Measurements from ENCODE around the gene GLRA3.
"Not testable (repeated sequence)": the region's sequence is repeated elsewhere in the genome, so short reads cannot be mapped to it uniquely, and the experiment has no call there.

The GLRA3 gene

GRCh38 chr4:174810834-174811233, 18.2 kb downstream of the GLRA3 start:
- DNase-seq (ENCODE audit: low spot score), result no peak

DNA sequence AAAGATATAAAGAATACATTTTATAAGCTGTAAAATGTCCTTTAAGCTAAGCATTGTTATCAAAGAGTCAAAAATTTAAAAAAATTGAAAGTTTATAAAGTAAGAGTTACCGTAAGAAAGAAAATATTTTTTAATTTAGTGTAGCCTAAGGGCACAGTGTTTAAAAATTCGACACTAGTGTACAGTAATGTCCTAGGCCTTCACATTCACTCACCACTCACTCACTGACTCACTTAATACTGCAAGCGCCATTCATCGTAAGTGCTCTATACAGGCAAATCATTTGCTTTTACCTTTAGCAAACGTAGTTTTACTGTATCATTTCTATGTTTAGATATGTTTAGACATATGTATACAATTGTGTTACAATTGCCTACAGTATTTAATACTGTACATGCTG, 20.2 kb downstream of the GLRA3 start:
- DNase-seq (ENCODE audit: low spot score), result no peak

- DNase-seq (ENCODE audit: low spot score), result no peak
Observed at GRCh38 chr4:174808119-174808518, 20.9 kb downstream of the GLRA3 start.

DNA sequence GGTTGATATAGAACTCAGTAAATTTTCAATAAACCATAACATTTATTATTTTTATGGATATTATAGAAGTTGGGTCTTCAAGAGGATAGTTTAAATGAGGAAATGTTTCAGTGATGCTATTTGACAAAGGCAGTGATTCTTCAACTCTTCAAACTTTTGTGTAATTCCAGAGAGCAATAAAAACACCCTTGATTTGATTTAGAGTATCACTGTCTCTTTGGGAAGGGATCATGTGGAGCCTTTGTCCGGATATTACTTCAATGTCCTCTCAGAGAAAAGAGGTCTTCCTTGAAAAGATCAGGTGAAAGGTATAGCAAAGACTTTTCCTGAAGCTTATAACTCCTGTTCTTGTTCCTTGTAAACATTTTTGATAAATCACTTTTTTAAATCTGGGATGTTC, 23.3 kb downstream of the GLRA3 start:
- no peak for DNase-seq (ENCODE audit: low spot score)

GRCh38 chr4:174794543-174795094, 34.4 kb downstream of the GLRA3 start:
- DNase-seq (ENCODE audit: low spot score), result no peak

GRCh38 chr4:174789657-174790056, 39.4 kb downstream of the GLRA3 start:
- no peak for DNase-seq (ENCODE audit: low spot score)

DNA sequence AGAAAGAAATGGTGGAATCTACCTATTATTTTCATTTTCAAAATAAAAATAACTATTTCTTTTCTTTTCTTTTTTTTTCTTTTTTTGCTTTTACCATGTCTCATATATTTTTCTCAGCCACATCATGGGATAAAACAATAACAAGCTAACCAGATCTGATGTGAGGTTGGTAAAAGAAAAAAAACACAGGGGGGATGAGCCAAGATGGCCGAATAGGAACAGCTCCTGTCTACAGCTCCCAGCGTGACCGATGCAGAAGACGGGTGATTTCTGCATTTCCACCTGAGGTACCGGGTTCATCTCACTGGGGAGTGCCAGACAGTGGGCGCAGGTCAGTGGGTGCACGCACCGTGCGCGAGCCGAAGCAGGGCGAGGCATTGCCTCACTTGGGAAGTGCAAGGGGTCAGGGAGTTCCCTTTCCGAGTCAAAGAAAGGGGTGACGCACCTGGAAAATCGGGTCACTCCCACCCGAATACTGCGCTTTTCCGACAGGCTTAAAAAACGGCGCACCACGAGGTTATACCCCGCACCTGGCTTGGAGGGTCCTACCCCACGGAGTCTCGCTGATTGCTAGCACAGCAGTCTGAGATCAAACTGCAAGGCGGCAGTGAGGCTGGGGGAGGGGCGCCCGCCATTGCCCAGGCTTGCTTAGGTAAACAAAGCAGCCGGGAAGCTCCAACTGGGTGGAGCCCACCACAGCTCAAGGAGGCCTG, 50.6 kb downstream of the GLRA3 start:
- DNase-seq (ENCODE audit: low spot score), result not testable (repeated sequence)

DNA sequence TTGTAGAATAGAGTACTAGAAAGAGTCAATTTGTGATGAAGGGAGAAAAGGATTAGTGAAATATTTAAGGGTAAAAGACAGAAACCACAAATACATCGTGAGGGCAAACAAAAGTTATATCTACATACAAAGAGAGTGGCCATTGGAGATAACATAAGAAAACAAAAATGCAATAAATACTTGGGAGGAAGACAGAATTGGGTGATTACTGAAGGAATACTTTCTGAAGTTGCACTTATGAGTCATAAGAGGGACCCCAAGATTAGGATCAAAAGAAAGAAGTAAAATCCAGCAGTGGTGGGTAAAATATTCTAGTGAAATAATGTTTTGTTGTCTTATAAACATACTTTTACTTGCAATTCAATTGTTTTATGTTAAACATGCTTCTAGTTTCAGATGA, 53.7 kb downstream of the GLRA3 start:
- DNase-seq (ENCODE audit: low spot score), result no peak

DNA sequence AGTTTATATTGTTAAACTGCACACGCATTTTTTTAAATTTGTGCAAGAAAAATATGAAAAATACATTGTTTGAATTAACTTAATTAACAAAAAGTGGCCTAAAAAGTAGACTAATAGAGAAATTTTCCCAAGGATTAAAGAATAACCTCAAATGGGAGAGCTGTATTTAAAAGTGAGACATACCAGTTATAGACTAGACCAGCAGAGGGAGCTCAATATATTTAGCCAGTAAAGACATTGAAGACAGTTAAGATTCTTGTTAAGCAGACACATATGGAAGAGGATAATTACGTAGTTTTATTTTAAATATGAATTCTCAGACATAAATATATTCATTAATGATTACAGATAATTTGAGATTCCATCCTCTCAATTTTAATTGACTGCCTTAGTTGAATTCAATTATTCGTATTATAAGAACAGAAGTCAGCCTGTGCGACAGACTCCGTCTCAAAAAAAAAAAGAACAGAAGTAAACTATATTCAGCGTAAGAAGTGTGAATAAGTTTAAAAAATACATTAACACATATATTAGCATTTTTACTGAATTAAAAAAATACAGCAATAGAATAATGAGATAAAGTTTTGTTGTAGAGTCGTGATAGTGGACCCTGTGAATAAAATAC, 64.8 kb downstream of the GLRA3 start:
- peak; percentile 38 for DNase-seq (ENCODE audit: low spot score)

DNA sequence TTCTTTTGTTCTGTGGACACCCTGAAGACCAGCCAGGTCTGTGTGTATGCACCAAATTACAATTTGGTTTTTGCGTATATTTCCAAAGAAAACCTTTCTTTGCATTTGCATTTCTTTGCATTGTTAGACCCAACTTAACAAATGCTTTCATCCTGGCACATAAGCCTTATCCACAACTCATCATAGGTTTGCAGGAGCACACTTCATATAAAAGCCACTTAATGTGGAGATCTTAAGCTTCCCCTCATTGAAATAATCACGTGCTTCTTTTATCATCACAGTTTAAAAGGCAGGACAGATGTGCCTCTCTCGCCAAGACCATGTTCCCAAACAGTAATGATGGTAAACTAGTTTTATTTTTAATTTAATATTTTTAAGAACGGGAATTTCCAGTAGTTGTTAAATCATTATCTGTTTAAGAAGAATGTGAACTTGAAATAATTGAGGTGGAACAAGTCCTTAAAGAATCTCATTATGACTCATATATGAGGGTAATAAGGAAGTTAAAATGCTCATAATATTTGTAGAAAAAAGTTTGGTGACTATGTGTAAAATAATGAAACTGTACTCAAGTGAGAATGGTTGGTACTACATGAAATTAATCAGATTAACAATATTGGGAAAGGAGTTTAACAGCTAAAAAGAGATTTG, 65.5 kb downstream of the GLRA3 start:
- DNase-seq (ENCODE audit: low spot score), result no peak

DNA sequence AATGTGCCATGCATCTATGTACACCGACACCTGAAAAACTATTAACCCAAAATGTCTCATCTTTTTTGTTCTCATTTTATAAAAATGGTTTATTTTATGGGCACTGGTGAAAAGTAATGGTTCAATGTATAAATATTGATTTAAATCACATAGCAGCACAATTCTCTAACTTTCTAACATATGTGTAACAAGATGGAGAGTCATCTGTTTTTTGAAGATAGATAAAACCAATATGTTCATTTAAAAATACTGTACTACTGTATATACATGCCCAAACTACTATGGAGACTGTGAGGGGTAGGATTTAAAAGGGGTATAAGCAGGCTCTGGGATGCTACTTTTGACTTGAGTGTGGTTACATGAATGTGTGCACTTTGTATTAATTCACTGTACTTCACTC, 67.6 kb downstream of the GLRA3 start:
- no peak for DNase-seq (ENCODE audit: low spot score)

- no peak for DNase-seq (ENCODE audit: low spot score)
Observed at GRCh38 chr4:174757736-174758135, 71.3 kb downstream of the GLRA3 start.

GRCh38 chr4:174753021-174753420, 76.0 kb downstream of the GLRA3 start:
- no peak for DNase-seq (ENCODE audit: low spot score)

- DNase-seq (ENCODE audit: low spot score), result no peak
Observed at GRCh38 chr4:174752026-174752425, 77.0 kb downstream of the GLRA3 start.

GRCh38 chr4:174749091-174749490, 80.0 kb downstream of the GLRA3 start:
- DNase-seq (ENCODE audit: low spot score), result no peak

GRCh38 chr4:174746710-174747109, 82.3 kb downstream of the GLRA3 start:
- DNase-seq (ENCODE audit: low spot score), result no peak

DNA sequence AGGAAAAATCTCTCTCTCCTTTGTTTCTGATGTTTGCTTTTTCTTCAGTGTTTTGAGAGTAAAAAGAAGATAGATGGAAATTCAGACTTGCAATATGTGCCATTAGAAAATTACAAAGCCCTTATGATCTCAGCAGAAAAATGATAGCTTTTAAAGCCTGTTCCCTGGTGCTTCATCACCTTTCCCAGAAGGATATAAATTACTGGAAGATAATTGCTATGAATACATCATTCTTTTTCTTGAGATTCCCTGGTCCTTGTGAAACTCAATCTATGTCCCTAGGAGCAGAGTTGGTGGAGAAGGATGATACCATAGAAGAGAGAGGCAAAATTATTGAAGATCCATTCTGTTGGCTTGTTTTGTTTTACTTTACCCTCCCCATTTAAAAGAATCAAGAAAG, 86.5 kb downstream of the GLRA3 start:
- no peak for DNase-seq (ENCODE audit: low spot score)

DNA sequence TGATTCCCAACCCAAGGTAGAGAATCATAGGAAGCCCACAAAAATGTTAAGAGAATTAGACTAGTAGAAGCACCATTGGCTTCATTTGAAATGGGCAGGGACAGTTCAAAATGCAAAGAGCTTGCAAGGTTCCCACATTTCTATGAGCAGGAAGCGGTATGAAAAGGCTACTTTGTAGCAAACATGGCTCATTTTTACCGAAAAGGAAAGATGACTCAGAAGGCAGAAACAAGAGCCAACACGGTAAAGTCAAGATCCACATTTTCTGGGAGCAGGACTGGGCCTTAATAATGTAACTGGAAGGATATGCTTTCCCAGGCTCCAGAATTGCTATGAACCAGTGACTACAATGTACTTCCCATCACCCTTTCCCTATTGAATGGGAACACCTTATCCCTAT, 89.5 kb downstream of the GLRA3 start:
- no peak for DNase-seq (ENCODE audit: low spot score)

DNA sequence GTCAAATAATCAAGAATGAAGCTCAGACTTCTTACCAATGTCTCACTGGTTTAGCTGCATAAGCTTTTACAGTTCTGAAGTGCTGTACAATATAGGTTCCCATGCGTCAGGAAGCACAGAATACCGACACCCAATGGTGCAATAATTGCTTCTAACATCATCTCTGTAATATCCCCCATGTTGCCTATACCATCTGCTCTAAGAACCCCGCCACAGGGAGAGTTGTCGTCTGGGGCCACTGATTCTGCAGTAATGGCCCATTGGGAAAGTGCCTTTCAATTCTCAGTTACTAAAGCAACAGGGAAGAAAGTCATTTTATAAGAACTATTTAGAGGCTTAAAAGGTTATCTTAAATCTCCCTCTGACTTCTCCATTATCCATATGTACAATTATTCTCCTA, 94.9 kb downstream of the GLRA3 start:
- DNase-seq (ENCODE audit: low spot score), result no peak

- DNase-seq (ENCODE audit: low spot score), result no peak
Observed at GRCh38 chr4:174717828-174718227, 111.2 kb downstream of the GLRA3 start.

- DNase-seq (ENCODE audit: low spot score), result no peak
Observed at GRCh38 chr4:174716986-174717770, 111.9 kb downstream of the GLRA3 start.
